Measurements from ENCODE around the gene SCNN1G. TPM values are rescaled to one million over a fixed set of nuclear protein-coding genes. Genes with fewer than 3 reads are reported as not detected.

The SCNN1G gene
- polyA plus RNA-seq, 4 donors, result 0.37 TPM; not detected in 3

DNA sequence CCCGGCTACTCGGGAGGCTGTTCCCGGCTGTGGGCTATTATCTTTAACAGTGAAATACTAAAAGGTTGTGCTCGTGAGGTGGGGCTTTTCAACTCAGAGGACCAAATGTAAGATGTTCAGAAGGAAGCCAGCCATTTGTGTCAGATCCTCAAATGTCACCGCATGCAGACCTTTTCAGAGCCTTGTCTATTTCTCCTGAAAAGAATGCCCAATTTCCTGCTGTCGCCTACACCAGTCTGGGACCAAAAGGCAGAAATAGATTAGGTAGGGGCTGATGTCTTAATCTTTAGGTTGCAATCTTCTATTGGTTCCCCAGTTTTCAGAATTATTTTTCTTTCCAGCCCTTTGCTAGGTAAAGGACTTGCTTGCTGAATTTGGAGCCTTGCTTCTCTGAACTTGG, 24.4 kb upstream of the SCNN1G start:
- no peak for DNase-seq
- no peaks in the 10 kb centered on the region for H3K4me1 ChIP-seq (ENCODE audit: control insufficient read depth in 3 of 3, insufficient read depth in 2 of 3, low read depth in 1 of 3, low read length in 2 of 3)
- 94 to 95% (median 95%) methylated on average over 6 of the region's 6 CpGs for WGBS, 3 donors
- no peaks in the 10 kb centered on the region for H3K27me3 ChIP-seq (ENCODE audit: control insufficient read depth in 3 of 3, insufficient read depth in 3 of 3, low read length in 3 of 3)
- no peak overlapping the region for H3K4me3 ChIP-seq (ENCODE audit: low read depth in 1 of 3, low read length in 3 of 3)
- no peak overlapping the region for H3K27ac ChIP-seq (ENCODE audit: low read depth in 1 of 3, low read length in 2 of 3)
- H3K9me3 ChIP-seq (ENCODE audit: control insufficient read depth in 2 of 2, insufficient read depth in 1 of 2, low read depth in 1 of 2, low read length in 1 of 2), result no peaks in the 10 kb centered on the region
- H3K36me3 ChIP-seq (ENCODE audit: control insufficient read depth in 3 of 3, insufficient read depth in 2 of 3, low read depth in 1 of 3, low read length in 3 of 3), result no peaks in the 10 kb centered on the region
- FAIRE-seq, result no peak

DNA sequence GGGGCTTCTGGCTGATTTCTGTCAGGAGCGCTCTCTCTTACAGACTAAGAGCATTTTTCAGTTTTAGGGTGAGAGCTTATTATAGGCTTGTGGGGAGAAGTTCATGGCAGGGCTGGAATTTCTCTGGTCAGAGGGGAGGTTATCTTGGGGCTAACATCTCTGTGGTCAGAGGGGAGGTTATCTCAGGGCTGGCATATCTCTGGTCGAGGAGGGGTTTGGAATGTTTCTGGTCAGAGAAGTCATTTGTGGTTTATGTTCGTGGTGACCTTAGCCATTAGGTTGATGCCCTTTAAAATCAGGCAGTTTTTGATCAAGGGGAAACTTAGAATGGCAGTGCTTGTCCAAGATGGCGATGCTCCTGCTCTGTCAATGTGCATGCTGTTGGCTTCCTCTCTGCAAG, 22.5 kb upstream of the SCNN1G start:
- FAIRE-seq (no peak), DNase-seq (no peak)
- H3K27ac ChIP-seq (ENCODE audit: low read depth in 1 of 3, low read length in 2 of 3), result no peak overlapping the region
- 59 to 66% (median 64%) methylated on average over 4 of the region's 4 CpGs for WGBS, 3 donors
- H3K4me3 ChIP-seq (ENCODE audit: low read depth in 1 of 3, low read length in 3 of 3), result no peak overlapping the region
- no peaks in the 10 kb centered on the region for H3K36me3 ChIP-seq (ENCODE audit: control insufficient read depth in 3 of 3, insufficient read depth in 2 of 3, low read depth in 1 of 3, low read length in 3 of 3)
- no peaks in the 10 kb centered on the region for H3K9me3 ChIP-seq (ENCODE audit: control insufficient read depth in 2 of 2, insufficient read depth in 1 of 2, low read depth in 1 of 2, low read length in 1 of 2)
- H3K27me3 ChIP-seq (ENCODE audit: control insufficient read depth in 3 of 3, insufficient read depth in 3 of 3, low read length in 3 of 3), result no peaks in the 10 kb centered on the region
- H3K4me1 ChIP-seq (ENCODE audit: control insufficient read depth in 3 of 3, insufficient read depth in 2 of 3, low read depth in 1 of 3, low read length in 2 of 3), result no peaks in the 10 kb centered on the region

DNA sequence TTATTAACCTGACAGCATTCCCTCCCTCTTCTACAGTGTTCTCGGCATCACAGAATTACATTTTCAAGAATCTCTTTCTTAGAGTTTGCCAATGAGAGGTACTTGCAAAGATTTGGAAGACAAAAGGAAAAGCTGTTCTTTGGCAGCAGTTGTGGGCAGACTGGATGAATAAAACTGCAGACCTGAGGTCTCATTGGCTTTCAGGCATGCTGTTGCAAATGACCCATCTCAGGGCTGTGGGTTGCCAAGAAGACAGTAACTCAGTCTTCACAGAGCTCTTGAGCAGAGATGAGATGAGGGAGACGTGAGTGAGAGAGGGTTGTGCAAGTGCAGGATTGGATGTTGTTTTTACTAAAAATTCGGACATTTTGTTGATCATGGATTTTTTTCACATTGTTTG, 22.0 kb upstream of the SCNN1G start:
- 65 to 77% (median 72%) methylated on average over 3 of the region's 3 CpGs for WGBS, 3 donors
- Histone ChIP-seq H3K36me3 (ENCODE audit: control insufficient read depth in 3 of 3, insufficient read depth in 2 of 3, low read depth in 1 of 3, low read length in 3 of 3) (no peaks in the 10 kb centered on the region), H3K4me1 (ENCODE audit: control insufficient read depth in 3 of 3, insufficient read depth in 2 of 3, low read depth in 1 of 3, low read length in 2 of 3) (no peaks in the 10 kb centered on the region), H3K4me3 (ENCODE audit: low read depth in 1 of 3, low read length in 3 of 3) (no peak overlapping the region), H3K9me3 (ENCODE audit: control insufficient read depth in 2 of 2, insufficient read depth in 1 of 2, low read depth in 1 of 2, low read length in 1 of 2) (no peaks in the 10 kb centered on the region), H3K27ac (ENCODE audit: low read depth in 1 of 3, low read length in 2 of 3) (no peak overlapping the region), H3K27me3 (ENCODE audit: control insufficient read depth in 3 of 3, insufficient read depth in 3 of 3, low read length in 3 of 3) (no peaks in the 10 kb centered on the region)
- FAIRE-seq (no peak), DNase-seq (no peak)

DNA sequence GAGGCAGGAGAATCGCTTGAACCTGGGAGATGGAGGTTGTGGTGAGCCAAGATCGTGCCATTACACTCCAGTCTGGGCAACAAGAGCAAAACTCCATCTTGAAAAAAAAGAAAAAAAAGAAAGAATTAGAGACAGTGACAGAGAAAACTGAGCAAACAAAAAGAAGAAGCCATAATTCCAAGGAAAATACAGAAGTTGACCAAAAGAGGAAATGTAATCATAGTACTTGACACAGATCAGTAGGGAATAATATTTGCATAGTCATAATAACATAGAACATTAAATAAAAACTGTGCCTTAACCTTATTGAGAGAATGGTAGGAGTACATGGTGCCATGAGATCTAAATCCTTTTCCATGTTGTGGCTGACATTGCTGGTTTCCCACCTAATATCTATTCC, 18.6 kb upstream of the SCNN1G start:
- Histone ChIP-seq H3K9me3 (ENCODE audit: control insufficient read depth in 2 of 2, insufficient read depth in 1 of 2, low read depth in 1 of 2, low read length in 1 of 2) (no peaks in the 10 kb centered on the region), H3K4me3 (ENCODE audit: low read depth in 1 of 3, low read length in 3 of 3) (no peak overlapping the region), H3K36me3 (ENCODE audit: control insufficient read depth in 3 of 3, insufficient read depth in 2 of 3, low read depth in 1 of 3, low read length in 3 of 3) (no peaks in the 10 kb centered on the region), H3K27me3 (ENCODE audit: control insufficient read depth in 3 of 3, insufficient read depth in 3 of 3, low read length in 3 of 3) (no peaks in the 10 kb centered on the region), H3K4me1 (ENCODE audit: control insufficient read depth in 3 of 3, insufficient read depth in 2 of 3, low read depth in 1 of 3, low read length in 2 of 3) (no peaks in the 10 kb centered on the region), H3K27ac (ENCODE audit: low read depth in 1 of 3, low read length in 2 of 3) (no peak overlapping the region)
- 86 to 92% (median 88%) methylated on average over 2 of the region's 2 CpGs for WGBS, 3 donors
- no peak for DNase-seq
- no peak for FAIRE-seq

DNA sequence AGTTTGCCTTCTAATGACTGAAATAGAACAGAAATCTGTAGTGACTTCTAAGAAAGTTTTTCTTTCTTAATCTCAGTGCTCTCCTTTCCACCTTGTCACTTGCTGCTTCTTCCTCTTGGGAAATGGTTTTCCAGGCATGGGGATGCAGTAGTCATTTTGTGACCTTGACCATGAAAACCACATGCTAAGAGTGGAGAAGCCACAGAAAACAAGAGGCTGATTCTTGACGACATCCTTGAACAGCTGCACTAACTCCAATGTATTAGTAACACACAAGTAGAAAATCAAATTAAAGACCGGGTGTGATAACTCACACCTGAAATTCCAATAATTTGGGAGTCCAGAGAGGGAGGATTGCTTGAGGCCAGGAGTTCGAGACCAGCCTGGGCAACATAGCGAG, 17.8 kb upstream of the SCNN1G start:
- FAIRE-seq, result no peak
- H3K4me1 ChIP-seq (ENCODE audit: control insufficient read depth in 3 of 3, insufficient read depth in 2 of 3, low read depth in 1 of 3, low read length in 2 of 3), result no peaks in the 10 kb centered on the region
- H3K9me3 ChIP-seq (ENCODE audit: control insufficient read depth in 2 of 2, insufficient read depth in 1 of 2, low read depth in 1 of 2, low read length in 1 of 2), result no peaks in the 10 kb centered on the region
- H3K4me3 ChIP-seq (ENCODE audit: low read depth in 1 of 3, low read length in 3 of 3), result no peak overlapping the region
- no peak for DNase-seq
- no peak overlapping the region for H3K27ac ChIP-seq (ENCODE audit: low read depth in 1 of 3, low read length in 2 of 3)
- H3K36me3 ChIP-seq (ENCODE audit: control insufficient read depth in 3 of 3, insufficient read depth in 2 of 3, low read depth in 1 of 3, low read length in 3 of 3), result no peaks in the 10 kb centered on the region
- WGBS, 3 donors, result 77 to 92% (median 89%) methylated on average over 4 of the region's 4 CpGs
- H3K27me3 ChIP-seq (ENCODE audit: control insufficient read depth in 3 of 3, insufficient read depth in 3 of 3, low read length in 3 of 3), result no peaks in the 10 kb centered on the region

DNA sequence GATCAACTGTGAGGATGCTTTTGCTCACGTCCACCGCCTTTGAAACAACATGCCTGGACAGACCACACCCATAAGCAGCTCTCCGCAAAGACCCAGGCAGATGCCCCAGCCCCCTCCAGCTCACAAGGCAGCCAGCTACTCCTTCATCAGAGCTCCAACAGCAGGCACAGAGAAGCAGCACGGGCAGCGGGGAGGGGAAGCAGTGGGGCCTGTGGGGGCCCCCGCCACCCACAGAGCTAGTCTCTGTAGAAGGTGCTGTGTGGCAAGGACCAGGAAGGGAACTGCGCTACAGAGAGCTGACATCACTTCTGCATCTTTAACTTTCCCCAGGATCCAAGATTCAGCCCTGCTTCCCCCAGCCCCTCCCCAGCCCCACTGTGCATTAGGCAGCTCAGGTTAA, 10.0 kb upstream of the SCNN1G start:
- no peak for FAIRE-seq
- DNase-seq, result no peak
- 46 to 47% (median 46%) methylated on average over 7 of the region's 7 CpGs for WGBS, 3 donors

DNA sequence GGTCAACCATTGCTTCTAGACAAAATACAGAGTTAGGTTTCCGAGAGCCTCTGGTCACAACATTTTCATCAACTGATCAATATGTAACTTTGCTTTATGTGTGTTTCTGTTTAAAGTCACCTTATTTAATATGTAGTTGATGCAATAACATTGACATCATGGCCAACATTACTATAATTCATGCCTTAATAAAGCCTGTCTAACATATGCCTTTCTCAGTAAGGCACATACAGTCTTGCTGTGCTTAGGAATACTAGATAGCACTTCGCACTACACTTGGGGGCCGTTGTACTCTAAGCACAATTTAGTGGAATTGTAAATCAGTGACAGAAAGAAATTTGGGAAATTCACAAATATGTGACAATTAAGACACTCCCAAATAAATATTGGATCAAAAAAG, 9.6 kb upstream of the SCNN1G start:
- H3K4me1 ChIP-seq (ENCODE audit: control insufficient read depth in 3 of 3, insufficient read depth in 2 of 3, low read depth in 1 of 3, low read length in 2 of 3), result no peaks in the 10 kb centered on the region
- DNase-seq, result no peak
- no peak overlapping the region for H3K27ac ChIP-seq (ENCODE audit: low read depth in 1 of 3, low read length in 2 of 3)
- H3K4me3 ChIP-seq (ENCODE audit: low read depth in 1 of 3, low read length in 3 of 3), result no peak overlapping the region
- FAIRE-seq, result no peak
- no peaks in the 10 kb centered on the region for H3K27me3 ChIP-seq (ENCODE audit: control insufficient read depth in 3 of 3, insufficient read depth in 3 of 3, low read length in 3 of 3)
- WGBS, 3 donors, result 89 to 94% (median 92%) methylated on average over 3 of the region's 3 CpGs
- no peaks in the 10 kb centered on the region for H3K9me3 ChIP-seq (ENCODE audit: control insufficient read depth in 2 of 2, insufficient read depth in 1 of 2, low read depth in 1 of 2, low read length in 1 of 2)
- H3K36me3 ChIP-seq (ENCODE audit: control insufficient read depth in 3 of 3, insufficient read depth in 2 of 3, low read depth in 1 of 3, low read length in 3 of 3), result no peaks in the 10 kb centered on the region

More for the DNA sequence above, 10.0 kb upstream of the SCNN1G start:
- Histone ChIP-seq H3K9me3 (ENCODE audit: control insufficient read depth in 2 of 2, insufficient read depth in 1 of 2, low read depth in 1 of 2, low read length in 1 of 2) (no peaks in the 10 kb centered on the region), H3K27ac (ENCODE audit: low read depth in 1 of 3, low read length in 2 of 3) (no peak overlapping the region), H3K4me1 (ENCODE audit: control insufficient read depth in 3 of 3, insufficient read depth in 2 of 3, low read depth in 1 of 3, low read length in 2 of 3) (no peaks in the 10 kb centered on the region), H3K27me3 (ENCODE audit: control insufficient read depth in 3 of 3, insufficient read depth in 3 of 3, low read length in 3 of 3) (no peaks in the 10 kb centered on the region), H3K4me3 (ENCODE audit: low read depth in 1 of 3, low read length in 3 of 3) (no peak overlapping the region), H3K36me3 (ENCODE audit: control insufficient read depth in 3 of 3, insufficient read depth in 2 of 3, low read depth in 1 of 3, low read length in 3 of 3) (no peaks in the 10 kb centered on the region)

DNA sequence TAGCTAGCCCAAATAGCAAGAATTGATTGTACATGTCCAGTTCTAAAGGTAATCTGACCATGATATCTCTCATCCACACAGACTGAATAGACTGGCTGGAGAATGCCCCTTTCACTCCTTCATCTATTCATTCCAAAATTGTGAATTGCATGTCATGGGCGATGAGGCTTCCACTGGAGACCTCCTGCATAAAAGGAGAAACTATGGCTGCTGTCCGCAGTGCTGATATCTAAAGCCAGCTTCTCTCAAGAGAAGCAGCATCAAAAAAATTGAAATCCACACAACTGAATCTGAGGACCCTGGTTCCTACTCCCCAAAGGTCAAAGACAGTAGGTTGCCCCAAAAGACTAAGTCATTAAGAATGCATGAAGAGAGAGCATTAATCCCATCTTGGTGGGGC, 7.9 kb upstream of the SCNN1G start:
- WGBS, 3 donors, result 34 to 44% (median 43%) methylated on average over 2 of the region's 2 CpGs
- H3K4me1 ChIP-seq (ENCODE audit: control insufficient read depth in 3 of 3, insufficient read depth in 2 of 3, low read depth in 1 of 3, low read length in 2 of 3), result no peaks in the 10 kb centered on the region
- no peaks in the 10 kb centered on the region for H3K36me3 ChIP-seq (ENCODE audit: control insufficient read depth in 3 of 3, insufficient read depth in 2 of 3, low read depth in 1 of 3, low read length in 3 of 3)
- H3K27ac ChIP-seq (ENCODE audit: low read depth in 1 of 3, low read length in 2 of 3), result no peak overlapping the region
- DNase-seq (no peak), FAIRE-seq (no peak)
- H3K27me3 ChIP-seq (ENCODE audit: control insufficient read depth in 3 of 3, insufficient read depth in 3 of 3, low read length in 3 of 3), result no peaks in the 10 kb centered on the region
- no peaks in the 10 kb centered on the region for H3K9me3 ChIP-seq (ENCODE audit: control insufficient read depth in 2 of 2, insufficient read depth in 1 of 2, low read depth in 1 of 2, low read length in 1 of 2)
- H3K4me3 ChIP-seq (ENCODE audit: low read depth in 1 of 3, low read length in 3 of 3), result no peak overlapping the region

DNA sequence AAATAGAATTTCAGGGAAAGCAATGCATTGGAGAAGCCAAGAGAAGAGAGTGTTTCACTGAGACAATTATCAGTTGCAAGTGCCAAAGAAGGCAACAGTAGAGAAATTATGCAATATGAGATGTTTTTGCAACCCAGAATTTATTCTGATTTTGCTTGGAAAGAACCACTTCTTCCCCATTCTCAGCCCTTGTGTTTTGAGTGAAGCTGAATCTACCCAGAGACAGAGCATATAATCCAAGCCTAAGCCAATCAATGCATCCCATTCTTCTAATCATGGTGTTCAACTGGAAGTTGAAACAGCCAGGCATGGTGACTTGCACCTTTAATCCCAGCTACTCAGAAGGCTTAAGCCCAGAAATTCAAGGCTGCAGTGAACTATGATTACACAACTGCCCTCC, 6.9 kb upstream of the SCNN1G start:
- Histone ChIP-seq H3K27ac (ENCODE audit: low read depth in 1 of 3, low read length in 2 of 3) (no peak overlapping the region), H3K9me3 (ENCODE audit: control insufficient read depth in 2 of 2, insufficient read depth in 1 of 2, low read depth in 1 of 2, low read length in 1 of 2) (no peaks in the 10 kb centered on the region), H3K36me3 (ENCODE audit: control insufficient read depth in 3 of 3, insufficient read depth in 2 of 3, low read depth in 1 of 3, low read length in 3 of 3) (no peaks in the 10 kb centered on the region), H3K4me1 (ENCODE audit: control insufficient read depth in 3 of 3, insufficient read depth in 2 of 3, low read depth in 1 of 3, low read length in 2 of 3) (no peaks in the 10 kb centered on the region), H3K27me3 (ENCODE audit: control insufficient read depth in 3 of 3, insufficient read depth in 3 of 3, low read length in 3 of 3) (no peaks in the 10 kb centered on the region), H3K4me3 (ENCODE audit: low read depth in 1 of 3, low read length in 3 of 3) (no peak overlapping the region)
- DNase-seq (no peak), FAIRE-seq (no peak)

Measured in small intestine (tissue), 7 donors.